DOHH2 (cell line): Measurements from ENCODE around the gene ATP5F1C.

Source experiments
- CTCF ChIP-seq: fragments of 200-600 bp; sonication (generic); IDR thresholded peaks from one replicate; pipeline ENCODE4 v1.5.1; 2014; ENCODE audit warnings: antibody characterized with exemption, mild to moderate bottlenecking, low read depth, low read length; ENCODE audit not compliant: poor library complexity, severe bottlenecking
- EZH2phosphoT487 ChIP-seq: fragments of 200-600 bp; sonication (generic); IDR thresholded peaks from 2 replicates; pipeline ENCODE4 v1.6.1; 2017; ENCODE audit warnings: borderline replicate concordance, mild to moderate bottlenecking, antibody characterized with exemption, low read length, moderate library complexity, mixed read lengths

DNA sequence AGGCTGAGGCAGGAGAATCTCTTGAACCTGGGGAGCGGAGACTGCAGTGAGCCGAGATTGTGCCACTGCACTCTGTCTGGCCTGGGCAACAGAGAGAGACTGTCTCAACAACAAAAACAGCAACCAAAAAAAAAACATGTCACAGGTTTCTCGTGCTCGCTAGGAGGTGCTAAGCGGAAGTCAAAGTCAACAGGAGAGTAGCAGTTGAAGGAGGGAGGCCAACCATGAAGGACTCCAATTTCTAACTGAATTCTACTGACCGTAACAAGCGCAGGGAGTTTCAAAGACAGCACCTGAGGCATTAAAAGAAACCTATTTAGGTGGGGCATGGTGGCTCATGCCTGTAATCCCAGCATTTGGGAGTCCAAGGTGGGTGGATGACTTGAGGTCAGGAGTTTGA lies 19.6 kb upstream of the ATP5F1C start:
- TF ChIP-seq CTCF (no peak), EZH2phosphoT487 (no peak)
